Kidney (tissue), 14 donors: Measurements from ENCODE around the gene EDC3. TPM values are rescaled to one million over a fixed set of nuclear protein-coding genes. Genes with fewer than 3 reads are reported as not detected.

Experiments
- DNase-seq, 5 donors: peaks; one replicate each; pipeline ENCODE4 v3.0.0-alpha.2; 2013 to 2020
- FAIRE-seq: peaks from 2 replicates; lab custom pipeline; 2012; peaks lifted over from hg19 to GRCh38; lab: Jason Lieb, UNC
- H3K27ac ChIP-seq, 2 donors: one replicate each; pipeline ENCODE4 v1.7.0; 2013; ENCODE audit warnings: low read depth in 2 of 2, low read length in 2 of 2, inconsistent platforms in 1 of 2
- H3K27me3 ChIP-seq: one replicate; pipeline ENCODE4 v1.7.1; 2013; ENCODE audit warnings: low read length, inconsistent platforms; ENCODE audit not compliant: control insufficient read depth, insufficient read depth
- H3K36me3 ChIP-seq, 3 donors: one replicate each; pipeline versions ENCODE4 v1.7.0 to v1.7.1; 2013; ENCODE audit warnings: low read length in 3 of 3, control low read depth in 1 of 3, inconsistent platforms in 1 of 3; ENCODE audit not compliant: insufficient read depth in 3 of 3, control insufficient read depth in 2 of 3
- H3K4me1 ChIP-seq, 3 donors: one replicate each; pipeline versions ENCODE4 v1.7.0 to v1.7.1; 2013; ENCODE audit warnings: low read length in 3 of 3, inconsistent platforms in 1 of 3, low read depth in 1 of 3; ENCODE audit not compliant: control insufficient read depth in 2 of 3, insufficient read depth in 2 of 3
- H3K4me3 ChIP-seq, 3 donors: one replicate each; pipeline versions ENCODE4 v1.7.0 to v1.8.1; 2013; ENCODE audit warnings: low read length in 3 of 3, control low read depth in 1 of 3, inconsistent platforms in 1 of 3
- H3K9ac ChIP-seq, 3 donors: one replicate each; pipeline versions ENCODE4 v1.7.0 to v1.7.1; 2013; ENCODE audit warnings: low read length in 3 of 3, control low read depth in 1 of 3, inconsistent platforms in 1 of 3
- H3K9me3 ChIP-seq, 3 donors: one replicate each; pipeline versions ENCODE4 v1.7.0 to v1.7.1; 2013; ENCODE audit warnings: low read length in 3 of 3, control low read depth in 1 of 3, inconsistent platforms in 1 of 3; ENCODE audit not compliant: control insufficient read depth in 2 of 3, insufficient read depth in 1 of 3
- intact Hi-C: fragments of 100-400 bp; cut with DNase I; formaldehyde crosslinking; loops from one replicate; pipeline ENCODE4 v1.11.1; 2022
- polyA plus RNA-seq: library from polyadenylated mRNA; stranded (reverse); fragments of 350-450 nt; fragmentation: Illumina TruSeq; extraction: RNeasy Lipid Tissue Mini Kit (QIAGEN cat#74804); gene quantifications from one replicate; pipeline ENCODE4 v1.2.3, GENCODE V29; 2014; ENCODE audit warnings: low read depth, low replicate concordance; ENCODE audit not compliant: insufficient read depth
- total RNA-seq: library from RNA; stranded (reverse); fragmentation: NEBNext Ultra II Directional; extraction: Animal tissue kit (Norgen Biotek cat#: 25700); gene quantifications from one replicate; pipeline ENCODE4 v1.2.1, GENCODE V29; 2021
- TF ChIP-seq, protein P1 (sequence below): IDR thresholded peaks from 3 replicates; pipeline ENCODE4 v1.5.1; 2012; ENCODE audit warnings: mild to moderate bottlenecking, moderate library complexity, borderline replicate concordance; ENCODE audit not compliant: insufficient read depth; ENCODE audit errors: extremely low read depth
- donor health status: control.
- donor health status: control.
- donor health status: control.
- donor health status: control.
- donor health status: control.
- donor health status: DM: yes; HTN: yes; CAD: no.
- donor health status: Normal renal cell carcinoma (clear cell type).

Gene EDC3
- total and polyA plus RNA-seq, 2 donors from 2014 or later, result 11.5 to 27.7 TPM

- H3K36me3 ChIP-seq, result no peaks in the 10 kb centered on the region
- no peak overlapping the region for H3K27ac ChIP-seq
- H3K9me3 ChIP-seq, result no peaks in the 10 kb centered on the region
- H3K4me3 ChIP-seq, result no peak overlapping the region
- intact Hi-C loops, result no loop called here
- no peak overlapping the region for H3K9ac ChIP-seq
- no peak for FAIRE-seq
- TF ChIP-seq, protein P1, sequence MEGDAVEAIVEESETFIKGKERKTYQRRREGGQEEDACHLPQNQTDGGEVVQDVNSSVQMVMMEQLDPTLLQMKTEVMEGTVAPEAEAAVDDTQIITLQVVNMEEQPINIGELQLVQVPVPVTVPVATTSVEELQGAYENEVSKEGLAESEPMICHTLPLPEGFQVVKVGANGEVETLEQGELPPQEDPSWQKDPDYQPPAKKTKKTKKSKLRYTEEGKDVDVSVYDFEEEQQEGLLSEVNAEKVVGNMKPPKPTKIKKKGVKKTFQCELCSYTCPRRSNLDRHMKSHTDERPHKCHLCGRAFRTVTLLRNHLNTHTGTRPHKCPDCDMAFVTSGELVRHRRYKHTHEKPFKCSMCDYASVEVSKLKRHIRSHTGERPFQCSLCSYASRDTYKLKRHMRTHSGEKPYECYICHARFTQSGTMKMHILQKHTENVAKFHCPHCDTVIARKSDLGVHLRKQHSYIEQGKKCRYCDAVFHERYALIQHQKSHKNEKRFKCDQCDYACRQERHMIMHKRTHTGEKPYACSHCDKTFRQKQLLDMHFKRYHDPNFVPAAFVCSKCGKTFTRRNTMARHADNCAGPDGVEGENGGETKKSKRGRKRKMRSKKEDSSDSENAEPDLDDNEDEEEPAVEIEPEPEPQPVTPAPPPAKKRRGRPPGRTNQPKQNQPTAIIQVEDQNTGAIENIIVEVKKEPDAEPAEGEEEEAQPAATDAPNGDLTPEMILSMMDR, result no peak
- peaks cover 0 to 9% (median 4%) of the 10 kb centered on the region in 3 donors for H3K4me1 ChIP-seq
- no peaks in the 10 kb centered on the region for H3K27me3 ChIP-seq
- no peak for DNase-seq
Observed at GRCh38 chr15:74603789-74604705, 91.8 kb downstream of the EDC3 start.

DNA sequence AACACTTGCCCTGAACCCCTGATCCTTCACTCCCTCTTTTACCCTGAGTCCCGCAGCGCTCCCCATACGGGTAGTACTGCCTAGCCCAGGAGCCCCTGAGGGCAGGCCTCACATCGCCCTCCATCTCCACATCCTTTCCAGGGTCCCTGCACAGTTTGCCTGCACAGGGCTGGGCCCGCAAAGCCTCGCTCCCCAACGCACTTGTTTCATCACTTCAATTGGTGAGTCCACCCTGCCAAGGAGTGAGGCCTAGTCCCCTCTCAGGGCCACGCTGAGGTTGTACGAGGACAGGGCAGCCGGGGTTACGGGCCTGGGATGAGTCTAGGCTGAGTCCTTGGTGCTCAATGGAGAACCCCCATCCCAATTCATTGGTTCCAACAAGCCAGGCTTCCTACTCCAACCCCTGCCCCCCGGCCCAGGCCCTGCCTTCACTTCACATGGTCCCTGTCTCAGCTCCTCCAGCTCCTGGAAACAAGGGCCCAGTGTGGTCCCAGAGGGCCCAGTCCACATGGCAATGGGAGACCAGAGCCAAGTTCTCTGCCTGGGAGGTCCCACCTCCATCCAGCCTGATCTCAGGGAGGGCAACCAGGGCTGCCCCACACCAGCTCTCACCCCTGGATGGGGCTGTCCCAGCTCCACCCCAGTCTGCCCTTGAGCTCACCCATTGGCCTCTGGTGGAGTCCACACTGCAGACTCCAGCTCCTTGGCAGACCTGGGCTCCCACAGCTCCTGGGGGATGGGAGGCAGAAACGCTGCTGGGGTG, 92.6 kb downstream of the EDC3 start:
- Histone ChIP-seq H3K4me1 (peaks cover 0 to 9% (median 4%) of the 10 kb centered on the region in 3 donors), H3K9ac (no peak overlapping the region), H3K27me3 (no peaks in the 10 kb centered on the region), H3K36me3 (no peaks in the 10 kb centered on the region), H3K4me3 (no peak overlapping the region), H3K9me3 (no peaks in the 10 kb centered on the region), H3K27ac (no peak overlapping the region)
- DNase-seq (no peak), FAIRE-seq (no peak)
- intact Hi-C loops, result no loop called here
- TF ChIP-seq, protein P1, result no peak

DNA sequence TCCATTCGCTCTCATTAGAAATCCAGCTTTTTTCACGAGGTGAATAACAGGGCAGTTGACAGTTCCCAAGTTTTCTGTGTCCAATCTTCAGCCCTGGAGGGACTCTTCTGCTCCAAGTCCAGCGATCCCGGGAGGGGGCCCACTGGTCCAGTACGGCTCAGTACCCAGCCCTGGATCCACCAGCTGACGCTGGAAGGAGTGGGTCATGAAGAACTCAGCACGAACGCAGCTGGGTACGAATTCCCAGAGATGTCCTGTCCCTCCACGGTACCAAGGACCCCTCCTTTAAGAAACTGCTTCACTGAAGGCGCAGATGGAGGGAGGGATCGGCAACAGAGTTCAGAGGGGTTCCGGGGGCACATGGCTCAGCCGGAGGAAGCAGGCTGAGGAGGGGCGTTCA, 96.7 kb downstream of the EDC3 start:
- Histone ChIP-seq H3K4me1 (peaks cover 0 to 13% (median 4%) of the 10 kb centered on the region in 3 donors), H3K4me3 (peak overlapping the region; percentile 79 to 87 (median 84)), H3K9me3 (no peaks in the 10 kb centered on the region), H3K9ac (peak overlapping the region in 2 of 3 donors; percentile 81 to 95), H3K27me3 (no peaks in the 10 kb centered on the region), H3K36me3 (no peaks in the 10 kb centered on the region), H3K27ac (peak overlapping the region; percentile 87 to 95)
- intact Hi-C loops, result no loop called here
- DNase-seq, result peak in 1 of 5 donors; percentile 39
- TF ChIP-seq, protein P1, result no peak
- FAIRE-seq, result no peak
